OCI-LY7 (cell line): Measurements from ENCODE around the gene KLHL6. TPM values are rescaled to one million over a fixed set of nuclear protein-coding genes. Genes with fewer than 3 reads are reported as not detected.
"Not testable (repeated sequence)": the region's sequence is repeated elsewhere in the genome, so short reads cannot be mapped to it uniquely, and the experiment has no call there.

Experiments
- BruUV-seq: library from RNA; stranded (reverse); fragments of 400-500 nt; replicated peaks from 2 replicates; lab custom pipeline; 2021; lab: Mats Ljungman, UMichigan
- CTCF ChIA-PET: fragments of 300-600 bp; sonication (Branson Sonifier 250); formaldehyde crosslinking; loops from one replicate; lab custom pipeline; 2022; ENCODE audit warnings: antibody characterized with exemption; ENCODE audit not compliant: unreplicated experiment; lab: Charles Lee
- POLR2A ChIA-PET: fragments of 300-600 bp; sonication (Branson Sonifier 250); formaldehyde crosslinking; loops from one replicate; lab custom pipeline; 2022; ENCODE audit warnings: antibody characterized with exemption; lab: Charles Lee
- DNase-seq: peaks from one replicate; pipeline ENCODE4 v3.0.0-alpha.2; 2015; ENCODE audit warnings: low spot score
- H2AFZ ChIP-seq: fragments of 200-600 bp; sonication (generic), shearing (Covaris generic); 2 replicates; pipeline ENCODE4 v1.6.1; 2014; ENCODE audit warnings: mild to moderate bottlenecking, antibody characterized with exemption, low read length, moderate library complexity
- H3K27ac ChIP-seq: fragments of 200-600 bp; sonication (generic); 2 replicates; pipeline ENCODE4 v1.5.1; 2014; ENCODE audit warnings: mixed run types, low read depth, mild to moderate bottlenecking, moderate library complexity, low read length, inconsistent platforms; ENCODE audit not compliant: poor library complexity, severe bottlenecking
- H3K36me3 ChIP-seq: fragments of 200-600 bp; sonication (generic); 2 replicates; pipeline ENCODE4 v1.6.1; 2014; ENCODE audit warnings: mild to moderate bottlenecking, antibody characterized with exemption, low read length, moderate library complexity, mixed read lengths; ENCODE audit not compliant: insufficient read depth
- H3K4me1 ChIP-seq: fragments of 200-600 bp; sonication (generic); 2 replicates; pipeline ENCODE4 v1.5.1; 2014; ENCODE audit warnings: mild to moderate bottlenecking, low read length; ENCODE audit not compliant: insufficient read depth, poor library complexity, severe bottlenecking
- H3K4me2 ChIP-seq: fragments of 200-600 bp; sonication (generic); 2 replicates; pipeline ENCODE4 v1.6.1; 2014; ENCODE audit warnings: mild to moderate bottlenecking, low read length
- H3K4me3 ChIP-seq: fragments of 200-600 bp; sonication (generic); 2 replicates; pipeline ENCODE4 v1.5.1; 2014; ENCODE audit warnings: mild to moderate bottlenecking, low read depth, low read length; ENCODE audit not compliant: poor library complexity, severe bottlenecking
- H3K79me2 ChIP-seq: fragments of 200-600 bp; sonication (generic); 2 replicates; pipeline ENCODE4 v1.6.1; 2016; ENCODE audit warnings: low read depth, mild to moderate bottlenecking, low read length, moderate library complexity, mixed read lengths; ENCODE audit not compliant: insufficient read depth
- H3K9me2 ChIP-seq: fragments of 200-600 bp; sonication (generic); 2 replicates; pipeline ENCODE4 v1.6.1; 2016; ENCODE audit warnings: mild to moderate bottlenecking, low read length, mixed read lengths; ENCODE audit not compliant: insufficient read depth
- H3K9me3 ChIP-seq: fragments of 200-600 bp; sonication (generic); 2 replicates; pipeline ENCODE4 v1.6.1; 2014; ENCODE audit warnings: mild to moderate bottlenecking, mixed run types, low read length, mixed read lengths
- H4K20me1 ChIP-seq: fragments of 200-600 bp; sonication (generic); 2 replicates; pipeline ENCODE4 v1.6.1; 2014; ENCODE audit warnings: mild to moderate bottlenecking, antibody characterized with exemption, low read length, moderate library complexity, mixed read lengths; ENCODE audit not compliant: insufficient read depth
- EZH2phosphoT487 ChIP-seq: fragments of 200-600 bp; sonication (generic); IDR thresholded peaks from 2 replicates; pipeline ENCODE4 v1.6.1; 2018; ENCODE audit warnings: low read depth, borderline replicate concordance, mild to moderate bottlenecking, mixed run types, antibody characterized with exemption, low read length, moderate library complexity, mixed read lengths
- intact Hi-C: fragments of 100-400 bp; cut with micrococcal nuclease; formaldehyde crosslinking; loops from one replicate; pipeline ENCODE4 v1.10.0; 2022; ENCODE audit not compliant: unreplicated experiment
- total RNA-seq, 2 experiments: library from RNA; depleted of rRNA in 1 of 2; stranded (reverse); fragments of >200 nt in 1 of 2; shearing (Covaris generic) in 1 of 2; gene quantifications; 2 replicates each; pipeline ENCODE4 v1.2.3, GENCODE V29; 2014 to 2022
- TF ChIP-seq, protein P1 (sequence below): fragments of 200-600 bp; sonication (generic); conservative IDR thresholded peaks from 2 replicates; pipeline ENCODE4 v1.5.1; 2014; ENCODE audit warnings: mild to moderate bottlenecking, antibody characterized with exemption, low read length, moderate library complexity, mixed read lengths

KLHL6 gene
- total RNA-seq, 2 experiments from 2014 or later, result 143 to 169 TPM

DNA sequence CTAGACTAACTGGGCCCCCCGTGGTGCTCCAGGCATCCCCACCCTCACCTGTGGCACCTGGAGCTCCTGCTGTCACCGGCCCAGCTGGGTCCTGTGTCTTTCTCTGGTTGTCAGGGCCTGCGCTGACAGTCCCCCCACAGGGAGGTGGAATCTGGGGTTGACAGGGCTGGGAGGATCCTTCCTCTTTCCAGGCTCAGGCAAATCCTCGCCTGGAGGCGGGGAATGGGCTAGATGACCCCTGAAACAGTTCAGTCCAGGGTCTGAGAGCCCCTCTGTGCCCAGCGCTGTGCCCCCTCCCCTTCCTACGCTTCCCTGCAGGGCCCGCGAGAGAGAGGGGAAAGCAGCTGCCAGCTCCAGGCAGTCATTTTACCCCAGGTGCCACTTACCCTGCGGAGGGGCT is 77.0 kb downstream of the KLHL6 start:
- no TSS peak for BruUV-seq
- H2AFZ ChIP-seq, result no peak overlapping the region
- no peaks in the 10 kb centered on the region for H4K20me1 ChIP-seq
- TF ChIP-seq, protein P1, sequence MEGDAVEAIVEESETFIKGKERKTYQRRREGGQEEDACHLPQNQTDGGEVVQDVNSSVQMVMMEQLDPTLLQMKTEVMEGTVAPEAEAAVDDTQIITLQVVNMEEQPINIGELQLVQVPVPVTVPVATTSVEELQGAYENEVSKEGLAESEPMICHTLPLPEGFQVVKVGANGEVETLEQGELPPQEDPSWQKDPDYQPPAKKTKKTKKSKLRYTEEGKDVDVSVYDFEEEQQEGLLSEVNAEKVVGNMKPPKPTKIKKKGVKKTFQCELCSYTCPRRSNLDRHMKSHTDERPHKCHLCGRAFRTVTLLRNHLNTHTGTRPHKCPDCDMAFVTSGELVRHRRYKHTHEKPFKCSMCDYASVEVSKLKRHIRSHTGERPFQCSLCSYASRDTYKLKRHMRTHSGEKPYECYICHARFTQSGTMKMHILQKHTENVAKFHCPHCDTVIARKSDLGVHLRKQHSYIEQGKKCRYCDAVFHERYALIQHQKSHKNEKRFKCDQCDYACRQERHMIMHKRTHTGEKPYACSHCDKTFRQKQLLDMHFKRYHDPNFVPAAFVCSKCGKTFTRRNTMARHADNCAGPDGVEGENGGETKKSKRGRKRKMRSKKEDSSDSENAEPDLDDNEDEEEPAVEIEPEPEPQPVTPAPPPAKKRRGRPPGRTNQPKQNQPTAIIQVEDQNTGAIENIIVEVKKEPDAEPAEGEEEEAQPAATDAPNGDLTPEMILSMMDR, result no peak
- no peak for TF ChIP-seq EZH2phosphoT487
- intact Hi-C loops, result no loop called here
- H3K4me2 ChIP-seq, result no peak overlapping the region
- POLR2A ChIA-PET, result no interaction called here
- H3K36me3 ChIP-seq, result no peaks in the 10 kb centered on the region
- no peaks in the 10 kb centered on the region for H3K9me2 ChIP-seq
- H3K4me3 ChIP-seq, result no peak overlapping the region
- no peak overlapping the region for H3K27ac ChIP-seq
- H3K79me2 ChIP-seq, result no peaks in the 10 kb centered on the region
- peaks cover 28% of the 10 kb centered on the region for H3K4me1 ChIP-seq
- CTCF ChIA-PET, result no interaction called here
- H3K9me3 ChIP-seq, result no peaks in the 10 kb centered on the region
- no peak for DNase-seq

- H3K9me3 ChIP-seq, result no peaks in the 10 kb centered on the region
- H3K9me2 ChIP-seq, result no peaks in the 10 kb centered on the region
- POLR2A ChIA-PET, result interaction anchor here (0.6 to 0.7 kb wide), 2 partner anchors 584 to 1491 kb away, joined by 3 to 4 read pairs; no protein-coding TSS in a partner anchor
- H3K79me2 ChIP-seq, result no peaks in the 10 kb centered on the region
- H2AFZ ChIP-seq, result no peak overlapping the region
- H3K4me2 ChIP-seq, result no peak overlapping the region
- peaks cover 28% of the 10 kb centered on the region for H3K4me1 ChIP-seq
- no peak for DNase-seq
- no peak overlapping the region for H3K4me3 ChIP-seq
- no peak overlapping the region for H3K27ac ChIP-seq
- TF ChIP-seq, protein P1, result no peak
- no peak for TF ChIP-seq EZH2phosphoT487
- no TSS peak for BruUV-seq
- CTCF ChIA-PET, result no interaction called here
- intact Hi-C loops, result no loop called here
- no peaks in the 10 kb centered on the region for H3K36me3 ChIP-seq
- no peaks in the 10 kb centered on the region for H4K20me1 ChIP-seq
Measured at GRCh38 chr3:183477801-183478456, 77.6 kb downstream of the KLHL6 start.

- H3K36me3 ChIP-seq, DNase-seq, H3K79me2 ChIP-seq, H3K27ac ChIP-seq, H3K9me2 ChIP-seq, H4K20me1 ChIP-seq, intact Hi-C loops, H3K4me3 ChIP-seq, H2AFZ ChIP-seq, H3K4me2 ChIP-seq, H3K9me3 ChIP-seq, BruUV-seq: not testable (repeated sequence)
- H3K4me1 ChIP-seq, result peaks cover 30% of the 10 kb centered on the region
- ChIA-PET CTCF (interaction anchor here (0.7 to 0.8 kb wide), 2 partner anchors 66 to 112 kb away, joined by 3 read pairs; no protein-coding TSS in a partner anchor), POLR2A (interaction anchor here (0.5 to 1.5 kb wide), 7 partner anchors 10 to 345 kb away, joined by 3 to 7 read pairs (median 4); no protein-coding TSS in a partner anchor)
Measured at GRCh38 chr3:183475764-183476162, 79.7 kb downstream of the KLHL6 start.
